Neural crest cell (in vitro differentiated cells): Measurements from ENCODE around the gene PSMD3. TPM values are rescaled to one million over a fixed set of nuclear protein-coding genes. Genes with fewer than 3 reads are reported as not detected.

Source experiments
- DNase-seq: peaks from one replicate; pipeline ENCODE4 v3.0.0; 2021; ENCODE audit warnings: low read depth, mixed read lengths, low spot score
- H3K27ac Mint-ChIP-seq: one replicate; pipeline ENCODE4 v1.8.0; 2021; ENCODE audit warnings: mild to moderate bottlenecking, mixed read lengths; ENCODE audit not compliant: unreplicated experiment
- H3K27me3 Mint-ChIP-seq: 2 replicates; pipeline ENCODE4 v1.8.0; 2021; ENCODE audit warnings: low read depth, mild to moderate bottlenecking, mixed read lengths
- H3K36me3 Mint-ChIP-seq: 2 replicates; pipeline ENCODE4 v1.8.0; 2021; ENCODE audit warnings: low read depth, mild to moderate bottlenecking, mixed read lengths
- H3K4me1 Mint-ChIP-seq: 2 replicates; pipeline ENCODE4 v1.8.0; 2021; ENCODE audit warnings: mixed read lengths
- H3K4me3 Mint-ChIP-seq: one replicate; pipeline ENCODE4 v1.8.0; 2021; ENCODE audit warnings: mild to moderate bottlenecking, mixed read lengths
- H3K9me3 Mint-ChIP-seq: 2 replicates; pipeline ENCODE4 v1.8.0; 2021; ENCODE audit warnings: mixed read lengths
- long read RNA-seq: library from polyadenylated mRNA; unstranded; transcript quantifications from one replicate; pipeline ENCODE4 v2.0.0, GENCODE V29; 2020
- total RNA-seq: library from RNA; stranded (reverse); gene quantifications from 2 replicates; pipeline ENCODE4 v1.2.1, GENCODE V29; 2021
- TF ChIP-seq, protein P1 (sequence below): fragments of 200-600 bp; sonication (generic); conservative IDR thresholded peaks from 2 replicates; pipeline ENCODE4 v1.5.0; 2021; ENCODE audit warnings: antibody characterized with exemption, mild to moderate bottlenecking

PSMD3 gene
- total RNA-seq, result 157 and 158 TPM in 2 replicates
- long read RNA-seq, partial matches to known transcripts, result 2 of 4 reads
- long read RNA-seq, other reads (novel, unspliced or antisense), result 1 of 4 reads

DNA sequence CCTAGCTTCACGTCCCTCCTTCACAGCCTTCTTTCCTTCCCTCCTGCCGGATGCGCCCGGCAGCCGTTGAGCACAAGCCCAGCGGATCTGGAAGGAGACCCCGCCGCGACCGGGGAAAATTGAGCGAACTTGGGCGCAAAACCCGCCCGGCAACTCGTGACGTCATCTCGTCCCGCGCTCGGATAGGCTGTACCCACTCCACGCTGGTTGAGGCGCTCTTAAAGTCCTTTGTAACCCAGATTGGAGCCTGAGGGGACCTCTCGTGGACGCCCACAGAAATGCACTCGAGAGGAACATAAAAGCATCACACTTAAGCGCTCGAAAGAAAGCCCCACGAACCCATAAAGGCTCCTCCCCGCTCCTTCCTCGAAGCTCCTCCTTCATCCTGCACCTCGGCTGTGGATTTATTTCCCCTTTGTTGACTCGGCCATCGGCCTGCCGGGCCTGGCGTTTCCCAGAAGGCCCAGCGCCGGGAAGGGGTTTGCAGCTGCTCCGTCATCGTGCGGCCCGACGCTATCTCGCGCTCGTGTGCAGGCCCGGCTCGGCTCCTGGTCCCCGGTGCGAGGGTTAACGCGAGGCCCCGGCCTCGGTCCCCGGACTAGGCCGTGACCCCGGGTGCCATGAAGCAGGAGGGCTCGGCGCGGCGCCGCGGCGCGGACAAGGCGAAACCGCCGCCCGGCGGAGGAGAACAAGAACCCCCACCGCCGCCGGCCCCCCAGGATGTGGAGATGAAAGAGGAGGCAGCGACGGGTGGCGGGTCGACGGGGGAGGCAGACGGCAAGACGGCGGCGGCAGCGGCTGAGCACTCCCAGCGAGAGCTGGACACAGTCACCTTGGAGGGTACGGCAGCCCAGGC, at the start of gene PSMD3:
Gene PSMD3, plus strand, starts transcription at position 457 of the 856 bp plus-strand sequence. Its CDS starts 164 bp downstream, at position 621.
- H3K27ac Mint-ChIP-seq, result peak within 1 kb of the TSS; percentile 92
- TF ChIP-seq, protein P1, sequence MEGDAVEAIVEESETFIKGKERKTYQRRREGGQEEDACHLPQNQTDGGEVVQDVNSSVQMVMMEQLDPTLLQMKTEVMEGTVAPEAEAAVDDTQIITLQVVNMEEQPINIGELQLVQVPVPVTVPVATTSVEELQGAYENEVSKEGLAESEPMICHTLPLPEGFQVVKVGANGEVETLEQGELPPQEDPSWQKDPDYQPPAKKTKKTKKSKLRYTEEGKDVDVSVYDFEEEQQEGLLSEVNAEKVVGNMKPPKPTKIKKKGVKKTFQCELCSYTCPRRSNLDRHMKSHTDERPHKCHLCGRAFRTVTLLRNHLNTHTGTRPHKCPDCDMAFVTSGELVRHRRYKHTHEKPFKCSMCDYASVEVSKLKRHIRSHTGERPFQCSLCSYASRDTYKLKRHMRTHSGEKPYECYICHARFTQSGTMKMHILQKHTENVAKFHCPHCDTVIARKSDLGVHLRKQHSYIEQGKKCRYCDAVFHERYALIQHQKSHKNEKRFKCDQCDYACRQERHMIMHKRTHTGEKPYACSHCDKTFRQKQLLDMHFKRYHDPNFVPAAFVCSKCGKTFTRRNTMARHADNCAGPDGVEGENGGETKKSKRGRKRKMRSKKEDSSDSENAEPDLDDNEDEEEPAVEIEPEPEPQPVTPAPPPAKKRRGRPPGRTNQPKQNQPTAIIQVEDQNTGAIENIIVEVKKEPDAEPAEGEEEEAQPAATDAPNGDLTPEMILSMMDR, result peak; percentile 72
- peaks cover 24% of the 10 kb centered on the region for H3K4me1 Mint-ChIP-seq
- H3K4me3 Mint-ChIP-seq, result peak within 1 kb of the TSS; percentile 88
- peaks cover 18% of the 10 kb centered on the region for H3K27me3 Mint-ChIP-seq
- H3K9me3 Mint-ChIP-seq, result no peaks in the 10 kb centered on the region
- peak; percentile 98 for DNase-seq
- H3K36me3 Mint-ChIP-seq, result no peaks in the 10 kb centered on the region

DNA sequence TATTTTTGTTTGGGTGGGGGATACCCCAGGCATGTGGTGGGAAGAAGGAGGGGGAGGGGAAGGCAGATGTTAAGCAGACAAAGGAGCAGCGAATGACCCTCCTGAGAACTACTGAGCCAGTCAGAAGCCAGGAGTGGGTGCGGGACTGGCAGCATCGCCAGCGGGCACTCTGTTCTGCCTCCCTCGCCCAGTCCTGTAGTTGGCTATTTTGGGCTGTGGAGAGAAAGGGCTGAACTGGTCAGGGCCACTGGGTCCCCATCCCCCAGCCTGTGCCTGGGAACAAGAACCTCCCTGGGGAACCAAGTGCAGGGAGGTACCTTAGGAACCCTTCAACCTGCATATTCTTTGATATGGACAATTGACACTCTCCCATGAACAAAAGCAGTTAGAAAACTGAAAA, 46.7 kb upstream of the PSMD3 start:
- H3K9me3 Mint-ChIP-seq, result no peaks in the 10 kb centered on the region
- H3K4me3 Mint-ChIP-seq, result no peak overlapping the region
- no peaks in the 10 kb centered on the region for H3K36me3 Mint-ChIP-seq
- H3K27me3 Mint-ChIP-seq, result no peaks in the 10 kb centered on the region
- no peak for DNase-seq
- TF ChIP-seq, protein P1, result no peak
- H3K27ac Mint-ChIP-seq, result peak overlapping the region; percentile 58
- peaks cover 10% of the 10 kb centered on the region for H3K4me1 Mint-ChIP-seq

DNA sequence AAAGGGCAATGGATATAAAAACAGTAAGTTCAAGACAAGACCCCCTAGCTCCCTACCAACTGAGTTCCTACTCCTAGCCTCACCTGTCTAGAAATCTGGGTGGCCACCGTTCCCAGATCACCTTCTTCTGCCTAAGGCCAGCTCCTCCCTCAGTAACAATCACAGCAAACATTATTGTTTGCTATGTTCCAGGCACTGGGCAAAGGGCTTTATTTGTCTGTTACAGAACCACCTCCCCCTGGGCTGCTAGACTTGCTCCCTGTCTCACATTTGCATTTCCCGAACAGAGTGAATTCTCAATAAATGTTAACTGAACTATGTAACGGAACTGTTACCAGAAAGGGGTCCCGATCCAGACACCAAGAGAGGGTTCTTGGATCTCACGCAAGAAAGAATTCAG, 46.3 kb upstream of the PSMD3 start:
- no peaks in the 10 kb centered on the region for H3K9me3 Mint-ChIP-seq
- no peaks in the 10 kb centered on the region for H3K36me3 Mint-ChIP-seq
- TF ChIP-seq, protein P1, result no peak
- DNase-seq, result no peak
- H3K27me3 Mint-ChIP-seq, result no peaks in the 10 kb centered on the region
- H3K4me1 Mint-ChIP-seq, result peaks cover 14% of the 10 kb centered on the region
- peak overlapping the region; percentile 58 for H3K27ac Mint-ChIP-seq
- H3K4me3 Mint-ChIP-seq, result no peak overlapping the region

DNA sequence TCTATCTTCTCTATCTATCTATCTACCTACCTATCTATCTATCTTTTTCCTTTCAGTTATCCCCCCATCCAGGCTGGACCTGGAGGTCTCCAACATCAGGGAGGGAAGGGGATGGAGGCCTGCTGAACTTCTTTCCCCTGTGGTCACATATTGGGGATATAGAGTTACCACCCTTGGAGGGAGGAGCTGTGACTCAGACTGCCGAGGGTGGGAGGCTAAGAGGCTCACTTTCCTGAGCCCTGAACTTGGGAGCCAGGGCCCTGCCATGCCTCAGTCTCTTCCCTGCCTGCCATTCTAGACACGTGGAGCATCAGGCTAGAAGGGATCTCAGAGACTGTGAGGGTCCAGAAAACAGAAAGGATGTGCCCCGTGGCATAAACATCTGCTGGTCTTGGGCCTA, 44.7 kb upstream of the PSMD3 start:
- Mint-ChIP-seq H3K4me3 (no peak overlapping the region), H3K27ac (no peak overlapping the region), H3K36me3 (no peaks in the 10 kb centered on the region), H3K27me3 (no peaks in the 10 kb centered on the region), H3K4me1 (peaks cover 17% of the 10 kb centered on the region), H3K9me3 (no peaks in the 10 kb centered on the region)
- DNase-seq, result no peak
- TF ChIP-seq, protein P1, result no peak

DNA sequence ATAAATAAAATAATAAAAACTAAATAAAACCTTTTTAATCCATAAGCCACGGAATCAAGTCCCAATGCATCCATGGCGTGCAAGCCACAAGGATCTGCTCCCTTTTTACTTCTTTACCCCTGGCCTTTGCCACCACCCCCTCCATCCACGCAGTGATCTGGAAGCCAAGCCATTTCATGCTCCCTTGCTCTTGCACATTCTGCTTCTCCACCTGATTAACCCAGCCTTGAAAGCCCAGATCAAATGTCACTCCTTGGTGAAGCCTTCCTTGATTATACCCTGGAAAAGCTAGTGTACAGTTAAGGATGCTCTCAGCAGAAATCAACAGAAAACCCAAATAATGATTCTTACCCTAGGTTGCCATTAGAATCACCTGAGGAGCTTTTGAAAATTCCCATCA, 43.2 kb upstream of the PSMD3 start:
- TF ChIP-seq, protein P1, result no peak
- peaks cover 2% of the 10 kb centered on the region for H3K27me3 Mint-ChIP-seq
- H3K36me3 Mint-ChIP-seq, result no peaks in the 10 kb centered on the region
- no peak overlapping the region for H3K27ac Mint-ChIP-seq
- DNase-seq, result no peak
- H3K9me3 Mint-ChIP-seq, result no peaks in the 10 kb centered on the region
- H3K4me3 Mint-ChIP-seq, result no peak overlapping the region
- peaks cover 17% of the 10 kb centered on the region for H3K4me1 Mint-ChIP-seq
